Measurements from ENCODE around the gene FADS1. TPM values are rescaled to one million over a fixed set of nuclear protein-coding genes. Genes with fewer than 3 reads are reported as not detected.

Gene FADS1
- total and polyA plus RNA-seq, 2 donors (not counting 1 experiment from before 2014, with no cell fraction given): 173 to 208 TPM

DNA sequence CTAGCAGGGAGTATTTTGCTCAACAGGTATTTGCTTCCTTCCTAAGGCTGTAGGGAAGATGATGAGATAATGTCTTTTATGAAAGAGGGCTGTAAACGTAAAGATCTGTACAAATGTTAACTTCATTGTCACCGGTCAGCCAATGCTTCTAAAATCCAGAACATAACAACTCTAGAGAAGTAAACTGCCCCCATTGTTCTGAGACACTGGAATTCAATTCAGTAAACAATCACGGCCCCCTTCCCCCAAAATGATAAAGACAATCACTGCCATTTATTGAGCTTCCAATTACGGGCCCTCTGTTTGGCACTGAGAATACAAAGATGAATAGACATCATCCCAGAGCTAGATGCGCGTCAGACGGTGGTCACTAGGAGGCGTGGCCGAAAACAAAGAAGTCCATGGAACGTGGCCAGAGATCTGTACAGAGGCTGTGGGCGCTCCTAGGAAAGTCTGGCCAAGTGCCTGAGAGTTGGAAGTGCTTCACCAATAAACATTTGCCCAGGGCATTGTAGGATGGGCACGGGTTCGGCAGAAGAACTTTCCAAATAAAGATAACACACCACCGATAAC lies 25.0 kb downstream of the FADS1 start:
- Histone ChIP-seq H3K9ac (ENCODE audit: insufficient read depth, low read length) (peak overlapping the region; percentile 98), H3K27ac (ENCODE audit: insufficient read depth, low read length) (peak overlapping the region; percentile 100), H2AFZ (ENCODE audit: low read length) (peak overlapping the region; percentile 58), H4K20me1 (ENCODE audit: control insufficient read depth, extremely low read depth, insufficient read depth, low read length) (no peaks in the 10 kb centered on the region), H3K79me2 (ENCODE audit: control insufficient read depth, insufficient read depth, low read length) (peaks cover 58% of the 10 kb centered on the region), H3K4me2 (ENCODE audit: extremely low read depth, insufficient read depth, low read length) (peak overlapping the region; percentile 84), H3K9me3 (ENCODE audit: control insufficient read depth, insufficient read depth, low read depth, low read length) (no peaks in the 10 kb centered on the region), H3K27me3 (ENCODE audit: control insufficient read depth, insufficient read depth, low read length) (no peaks in the 10 kb centered on the region), H3K36me3 (ENCODE audit: control insufficient read depth, insufficient read depth, low read length) (peaks cover 17% of the 10 kb centered on the region), H3K4me1 (ENCODE audit: control insufficient read depth, extremely low read depth, insufficient read depth, low read length) (peaks cover 2% of the 10 kb centered on the region), H3K4me3 (replicated peaks in 1 of 4; ENCODE audit: control extremely low read depth in 1 of 4, insufficient read depth in 1 of 4, low read depth in 3 of 4, low read length in 4 of 4) (peak overlapping the region; percentile 78 to 100 (median 94))
- TF ChIP-seq, protein P1, sequence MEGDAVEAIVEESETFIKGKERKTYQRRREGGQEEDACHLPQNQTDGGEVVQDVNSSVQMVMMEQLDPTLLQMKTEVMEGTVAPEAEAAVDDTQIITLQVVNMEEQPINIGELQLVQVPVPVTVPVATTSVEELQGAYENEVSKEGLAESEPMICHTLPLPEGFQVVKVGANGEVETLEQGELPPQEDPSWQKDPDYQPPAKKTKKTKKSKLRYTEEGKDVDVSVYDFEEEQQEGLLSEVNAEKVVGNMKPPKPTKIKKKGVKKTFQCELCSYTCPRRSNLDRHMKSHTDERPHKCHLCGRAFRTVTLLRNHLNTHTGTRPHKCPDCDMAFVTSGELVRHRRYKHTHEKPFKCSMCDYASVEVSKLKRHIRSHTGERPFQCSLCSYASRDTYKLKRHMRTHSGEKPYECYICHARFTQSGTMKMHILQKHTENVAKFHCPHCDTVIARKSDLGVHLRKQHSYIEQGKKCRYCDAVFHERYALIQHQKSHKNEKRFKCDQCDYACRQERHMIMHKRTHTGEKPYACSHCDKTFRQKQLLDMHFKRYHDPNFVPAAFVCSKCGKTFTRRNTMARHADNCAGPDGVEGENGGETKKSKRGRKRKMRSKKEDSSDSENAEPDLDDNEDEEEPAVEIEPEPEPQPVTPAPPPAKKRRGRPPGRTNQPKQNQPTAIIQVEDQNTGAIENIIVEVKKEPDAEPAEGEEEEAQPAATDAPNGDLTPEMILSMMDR (conservative IDR thresholded peaks at IDR 0.05 in 1 of 2, IDR thresholded peaks at IDR 0.05 in 1 of 2; ENCODE audit: low read depth in 1 of 2, low read length in 2 of 2): peak in 1 of 2 donors; percentile 7
- no peak for TF ChIP-seq EZH2 (IDR thresholded peaks at IDR 0.05; ENCODE audit: low read length, missing control alignments)
- DNase-seq (ENCODE audit: low read depth in 2 of 2): peak; percentile 91 to 92

DNA sequence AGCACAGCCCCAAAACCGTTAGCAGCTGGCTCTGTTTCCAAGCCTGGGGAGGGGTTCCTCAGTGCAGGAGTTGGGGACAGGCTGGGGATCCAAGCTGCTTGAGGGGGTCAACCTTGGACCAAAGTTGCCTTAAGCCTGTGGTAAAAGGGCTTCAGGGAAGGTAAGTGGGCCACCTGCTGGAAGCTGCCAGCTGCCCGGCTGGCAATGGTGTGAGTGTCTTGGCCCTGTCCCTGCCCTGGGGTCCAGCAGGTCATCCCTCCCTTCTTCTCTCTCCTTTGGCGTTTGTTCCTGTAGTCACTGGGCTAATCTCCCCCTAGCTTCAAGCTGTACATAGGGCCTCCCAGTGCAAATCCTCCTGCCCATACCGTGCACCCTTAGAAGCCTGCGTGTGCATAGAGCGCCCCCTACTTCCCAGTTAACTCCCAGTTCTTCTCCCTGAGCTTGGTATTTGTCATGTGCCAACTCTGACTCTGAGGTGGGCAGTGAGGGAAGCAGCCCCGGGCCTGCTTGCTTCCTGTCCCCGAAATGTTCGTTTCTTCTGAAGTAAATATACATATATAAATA lies 28.8 kb downstream of the FADS1 start:
- no peak overlapping the region for H2AFZ ChIP-seq (ENCODE audit: low read length)
- no peaks in the 10 kb centered on the region for H3K4me1 ChIP-seq (ENCODE audit: control insufficient read depth, extremely low read depth, insufficient read depth, low read length)
- H3K36me3 ChIP-seq (ENCODE audit: control insufficient read depth, insufficient read depth, low read length): peaks cover 11% of the 10 kb centered on the region
- no peak overlapping the region for H3K4me2 ChIP-seq (ENCODE audit: extremely low read depth, insufficient read depth, low read length)
- peaks cover 22% of the 10 kb centered on the region for H3K79me2 ChIP-seq (ENCODE audit: control insufficient read depth, insufficient read depth, low read length)
- no peaks in the 10 kb centered on the region for H3K9me3 ChIP-seq (ENCODE audit: control insufficient read depth, insufficient read depth, low read depth, low read length)
- peak; percentile 50 to 62 for DNase-seq (ENCODE audit: low read depth in 2 of 2)
- H3K27me3 ChIP-seq (ENCODE audit: control insufficient read depth, insufficient read depth, low read length): no peaks in the 10 kb centered on the region
- no peak overlapping the region for H3K9ac ChIP-seq (ENCODE audit: insufficient read depth, low read length)
- no peak overlapping the region for H3K4me3 ChIP-seq (replicated peaks in 1 of 4; ENCODE audit: control extremely low read depth in 1 of 4, insufficient read depth in 1 of 4, low read depth in 3 of 4, low read length in 4 of 4)
- H4K20me1 ChIP-seq (ENCODE audit: control insufficient read depth, extremely low read depth, insufficient read depth, low read length): no peaks in the 10 kb centered on the region
- no peak overlapping the region for H3K27ac ChIP-seq (ENCODE audit: insufficient read depth, low read length)
- no peak for TF ChIP-seq EZH2 (IDR thresholded peaks at IDR 0.05; ENCODE audit: low read length, missing control alignments)
- TF ChIP-seq, protein P1 (conservative IDR thresholded peaks at IDR 0.05 in 1 of 2, IDR thresholded peaks at IDR 0.05 in 1 of 2; ENCODE audit: low read depth in 1 of 2, low read length in 2 of 2): peak; percentile 46 to 53

DNA sequence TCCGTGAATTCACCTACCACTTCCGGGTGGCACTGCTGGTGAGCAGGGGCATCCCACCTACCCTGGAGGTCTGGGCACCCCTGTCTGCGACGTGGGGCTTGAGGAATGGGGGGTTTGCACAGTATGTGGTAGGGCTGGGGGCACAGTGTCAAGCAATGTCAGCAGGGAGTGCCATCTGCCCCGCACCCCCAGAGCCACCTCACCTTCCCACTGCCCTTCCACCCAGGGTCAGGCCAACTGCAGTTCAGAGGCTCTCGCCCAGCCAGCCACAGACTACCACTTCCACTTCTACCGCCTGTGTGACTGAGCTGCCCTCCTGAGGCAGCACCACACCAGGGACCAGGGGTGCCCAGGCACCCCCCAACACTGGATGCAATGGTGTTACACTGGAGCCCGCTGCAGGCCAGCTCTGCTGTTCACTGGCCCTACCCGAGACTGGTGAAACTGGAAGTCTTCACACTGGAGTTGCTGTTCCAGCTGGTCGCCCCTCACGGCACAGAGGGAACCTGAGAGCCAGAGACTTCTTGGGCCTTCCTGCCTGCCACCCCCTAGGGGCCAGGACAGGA lies 30.9 kb downstream of the FADS1 start:
- TF ChIP-seq, protein P1 (conservative IDR thresholded peaks at IDR 0.05 in 1 of 2, IDR thresholded peaks at IDR 0.05 in 1 of 2; ENCODE audit: low read depth in 1 of 2, low read length in 2 of 2): no peak
- TF ChIP-seq EZH2 (IDR thresholded peaks at IDR 0.05; ENCODE audit: low read length, missing control alignments): no peak
- DNase-seq (ENCODE audit: low read depth in 2 of 2): no peak
- no peak overlapping the region for H3K27ac ChIP-seq (ENCODE audit: insufficient read depth, low read length)
- H3K4me2 ChIP-seq (ENCODE audit: extremely low read depth, insufficient read depth, low read length): no peak overlapping the region
- H3K9ac ChIP-seq (ENCODE audit: insufficient read depth, low read length): no peak overlapping the region
- no peaks in the 10 kb centered on the region for H4K20me1 ChIP-seq (ENCODE audit: control insufficient read depth, extremely low read depth, insufficient read depth, low read length)
- peaks cover 8% of the 10 kb centered on the region for H3K79me2 ChIP-seq (ENCODE audit: control insufficient read depth, insufficient read depth, low read length)
- H3K4me3 ChIP-seq (replicated peaks in 1 of 4; ENCODE audit: control extremely low read depth in 1 of 4, insufficient read depth in 1 of 4, low read depth in 3 of 4, low read length in 4 of 4): no peak overlapping the region
- peaks cover 11% of the 10 kb centered on the region for H3K36me3 ChIP-seq (ENCODE audit: control insufficient read depth, insufficient read depth, low read length)
- no peaks in the 10 kb centered on the region for H3K9me3 ChIP-seq (ENCODE audit: control insufficient read depth, insufficient read depth, low read depth, low read length)
- no peak overlapping the region for H2AFZ ChIP-seq (ENCODE audit: low read length)
- no peaks in the 10 kb centered on the region for H3K27me3 ChIP-seq (ENCODE audit: control insufficient read depth, insufficient read depth, low read length)
- no peaks in the 10 kb centered on the region for H3K4me1 ChIP-seq (ENCODE audit: control insufficient read depth, extremely low read depth, insufficient read depth, low read length)
